ENCODE results near the gene CABP7. TPM values are rescaled to one million over a fixed set of nuclear protein-coding genes. Genes with fewer than 3 reads are reported as not detected.

CABP7 gene
- total and polyA plus RNA-seq, 2 of the 13 experiments (the other 11 are each of a cell fraction or from before 2014, with no cell fraction given) = 0.08 TPM; not detected in 1

GRCh38 chr22:29716814-29717545 lies 2.8 kb upstream of the CABP7 start (continued):
- no peak for TF ChIP-seq PREB (CRISPR knock-in tag; IDR thresholded peaks at IDR 0.05)
- TF ChIP-seq MAFF (IDR thresholded peaks at IDR 0.05; ENCODE audit: low read depth, low read length) = no peak
- peak; percentile 44; the same call in 1 of the 2 replicates for TF ChIP-seq MEF2D (CRISPR knock-in tag; IDR thresholded peaks at IDR 0.05)
- no peak for TF ChIP-seq RBM39 (IDR thresholded peaks at IDR 0.05; ENCODE audit: low read depth, low read length, poor library complexity, severe bottlenecking)
- TF ChIP-seq, protein P1, sequence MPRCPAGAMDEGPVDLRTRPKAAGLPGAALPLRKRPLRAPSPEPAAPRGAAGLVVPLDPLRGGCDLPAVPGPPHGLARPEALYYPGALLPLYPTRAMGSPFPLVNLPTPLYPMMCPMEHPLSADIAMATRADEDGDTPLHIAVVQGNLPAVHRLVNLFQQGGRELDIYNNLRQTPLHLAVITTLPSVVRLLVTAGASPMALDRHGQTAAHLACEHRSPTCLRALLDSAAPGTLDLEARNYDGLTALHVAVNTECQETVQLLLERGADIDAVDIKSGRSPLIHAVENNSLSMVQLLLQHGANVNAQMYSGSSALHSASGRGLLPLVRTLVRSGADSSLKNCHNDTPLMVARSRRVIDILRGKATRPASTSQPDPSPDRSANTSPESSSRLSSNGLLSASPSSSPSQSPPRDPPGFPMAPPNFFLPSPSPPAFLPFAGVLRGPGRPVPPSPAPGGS (CRISPR knock-in tag; IDR thresholded peaks at IDR 0.05) = no peak
- TF ChIP-seq ZNF577 (CRISPR knock-in tag; IDR thresholded peaks at IDR 0.05; ENCODE audit: borderline replicate concordance, low read depth) = no peak
- TF ChIP-seq ADNP (CRISPR knock-in tag; IDR thresholded peaks at IDR 0.05) = no peak
- TF ChIP-seq, protein P2, sequence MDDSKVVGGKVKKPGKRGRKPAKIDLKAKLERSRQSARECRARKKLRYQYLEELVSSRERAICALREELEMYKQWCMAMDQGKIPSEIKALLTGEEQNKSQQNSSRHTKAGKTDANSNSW (CRISPR knock-in tag; IDR thresholded peaks at IDR 0.05; ENCODE audit: borderline replicate concordance) = no peak
- TF ChIP-seq RELA (CRISPR knock-in tag; IDR thresholded peaks at IDR 0.05) = 0 out of 2 replicates have a peak, but pooled peaks have one; percentile 59
- TF ChIP-seq NFYC (CRISPR knock-in tag; IDR thresholded peaks at IDR 0.05) = peak; percentile 45; the same call in 1 of the 2 replicates
- no peak for TF ChIP-seq ZBTB39 (CRISPR knock-in tag; IDR thresholded peaks at IDR 0.05)
- TF ChIP-seq FOXP4 (CRISPR knock-in tag; IDR thresholded peaks at IDR 0.05) = peak; percentile 39; the same call in 1 of the 2 replicates
- TF ChIP-seq ZNF256 (CRISPR knock-in tag; conservative IDR thresholded peaks at IDR 0.05) = peak; percentile 73; the same call in 1 of the 2 replicates
- TF ChIP-seq ZNF766 (CRISPR knock-in tag; IDR thresholded peaks at IDR 0.05; ENCODE audit: borderline replicate concordance) = peak; percentile 66; the same call in 1 of the 2 replicates
- TF ChIP-seq FIP1L1 (IDR thresholded peaks at IDR 0.05; ENCODE audit: borderline replicate concordance, insufficient read depth, low read depth, low read length) = no peak
- TF ChIP-seq ZFP37 (CRISPR knock-in tag; IDR thresholded peaks at IDR 0.05; ENCODE audit: borderline replicate concordance) = 0 out of 2 replicates have a peak, but pooled peaks have one; percentile 56
- TF ChIP-seq SMAD1 (CRISPR knock-in tag; IDR thresholded peaks at IDR 0.05; ENCODE audit: borderline replicate concordance, low read depth) = no peak
- peak; percentile 50; the same call in 1 of the 2 replicates for TF ChIP-seq PAX8 (CRISPR knock-in tag; IDR thresholded peaks at IDR 0.05; ENCODE audit: borderline replicate concordance)
- TF ChIP-seq KDM6A (CRISPR knock-in tag; IDR thresholded peaks at IDR 0.05; ENCODE audit: low read depth) = no peak
